Liver (tissue), 3 donors: ENCODE measurements around the gene TPD52L2.

Experiments used
- CTCF ChIP-seq: fragments of 150-350 bp; IDR thresholded peaks from 2 replicates; pipeline ENCODE4 v1.5.1; 2017; ENCODE audit warnings: improper control_type of control experiment, low read depth, low read length; ENCODE audit not compliant: missing input control
- EGR1 ChIP-seq, 2 donors: IDR thresholded peaks; 2 replicates each; pipeline ENCODE4 v1.6.1; 2016 to 2018; ENCODE audit warnings: antibody characterized with exemption in 2 of 2, low read depth in 2 of 2
- NR2F2 ChIP-seq: IDR thresholded peaks from 2 replicates; pipeline ENCODE4 v1.6.1; 2016; ENCODE audit warnings: antibody characterized with exemption
- REST ChIP-seq: IDR thresholded peaks from 2 replicates; pipeline ENCODE4 v1.6.1; 2016; ENCODE audit warnings: antibody characterized with exemption, mild to moderate bottlenecking
- SP1 ChIP-seq: IDR thresholded peaks from 2 replicates; pipeline ENCODE4 v1.6.1; 2018; ENCODE audit warnings: antibody characterized with exemption, mild to moderate bottlenecking
- TAF1 ChIP-seq: conservative IDR thresholded peaks from 2 replicates; pipeline ENCODE4 v1.6.1; 2016; ENCODE audit warnings: antibody characterized with exemption, mild to moderate bottlenecking
- donor health status: healthy.
- donor health status: healthy.

- TF ChIP-seq CTCF (no peak), EGR1 (IDR thresholded peaks at IDR 0.05; ENCODE audit: low read depth in 2 of 2) (no peak), NR2F2 (no peak), TAF1 (no peak), REST (no peak), SP1 (no peak)
Observed at GRCh38 chr20:63911176-63911575, 46.1 kb downstream of the TPD52L2 start.
